NCI-H526 (cell line): ENCODE measurements around the gene PLXNA4.

Experiments
- DNase-seq, 2 experiments: peaks; one replicate each; lab custom pipeline; 2025; lab: John Stamatoyannopoulos, UW

PLXNA4 gene

GRCh38 chr7:132206594-132206993, 369.7 kb downstream of the PLXNA4 start:
- DNase-seq: no peak

GRCh38 chr7:132205509-132205908, 370.8 kb downstream of the PLXNA4 start:
- no peak for DNase-seq

- DNase-seq: no peak
Observed at GRCh38 chr7:132203021-132203420, 373.2 kb downstream of the PLXNA4 start.

GRCh38 chr7:132202541-132202940, 373.7 kb downstream of the PLXNA4 start:
- DNase-seq: no peak

- no peak for DNase-seq
Observed at GRCh38 chr7:132200141-132200540, 376.1 kb downstream of the PLXNA4 start.

- DNase-seq: no peak
Observed at GRCh38 chr7:132199626-132200025, 376.6 kb downstream of the PLXNA4 start.

- DNase-seq: no peak
Observed at GRCh38 chr7:132197772-132198171, 378.5 kb downstream of the PLXNA4 start.

GRCh38 chr7:132193898-132194297, 382.4 kb downstream of the PLXNA4 start:
- no peak for DNase-seq

GRCh38 chr7:132192809-132193208, 383.5 kb downstream of the PLXNA4 start:
- DNase-seq: no peak

- no peak for DNase-seq
Observed at GRCh38 chr7:132191418-132191817, 384.9 kb downstream of the PLXNA4 start.

- no peak for DNase-seq
Observed at GRCh38 chr7:132190683-132191082, 385.6 kb downstream of the PLXNA4 start.

GRCh38 chr7:132189881-132190280, 386.4 kb downstream of the PLXNA4 start:
- no peak for DNase-seq

- no peak for DNase-seq
Observed at GRCh38 chr7:132187869-132188789, 388.1 kb downstream of the PLXNA4 start.

- DNase-seq: no peak
Observed at GRCh38 chr7:132187391-132187790, 388.9 kb downstream of the PLXNA4 start.

- no peak for DNase-seq
Observed at GRCh38 chr7:132185150-132185549, 391.1 kb downstream of the PLXNA4 start.

- DNase-seq: no peak
Observed at GRCh38 chr7:132183781-132184380, 392.4 kb downstream of the PLXNA4 start.

- DNase-seq: no peak
Observed at GRCh38 chr7:132182992-132183391, 393.3 kb downstream of the PLXNA4 start.

- DNase-seq: no peak
Observed at GRCh38 chr7:132181946-132182685, 394.2 kb downstream of the PLXNA4 start.

- DNase-seq: no peak
Observed at GRCh38 chr7:132181371-132181770, 394.9 kb downstream of the PLXNA4 start.

GRCh38 chr7:132180481-132180880, 395.8 kb downstream of the PLXNA4 start:
- DNase-seq: no peak

GRCh38 chr7:132179681-132180080, 396.6 kb downstream of the PLXNA4 start:
- no peak for DNase-seq

GRCh38 chr7:132179080-132179430, 397.2 kb downstream of the PLXNA4 start:
- DNase-seq: no peak
